Fibroblast of mammary gland (primary cell): ENCODE measurements around the gene RAB3IL1.
A peak's percentile ranks its signal among the peaks of the same experiment; 100 is the strongest.

Source experiments
- DNase-seq: peaks from one replicate; pipeline ENCODE4 v3.0.0-alpha.2; 2010; ENCODE audit warnings: low read depth
- H3K4me3 ChIP-seq: 2 replicates; pipeline ENCODE4 v1.5.1; 2011; ENCODE audit warnings: low read depth, mild to moderate bottlenecking, low read length, moderate library complexity; ENCODE audit not compliant: control insufficient read depth
- TF ChIP-seq, protein P1 (sequence below): conservative IDR thresholded peaks from 2 replicates; pipeline ENCODE4 v1.5.1; 2011; ENCODE audit warnings: low read depth, low read length, inconsistent platforms; ENCODE audit not compliant: control insufficient read depth, insufficient read depth

Gene RAB3IL1

DNA sequence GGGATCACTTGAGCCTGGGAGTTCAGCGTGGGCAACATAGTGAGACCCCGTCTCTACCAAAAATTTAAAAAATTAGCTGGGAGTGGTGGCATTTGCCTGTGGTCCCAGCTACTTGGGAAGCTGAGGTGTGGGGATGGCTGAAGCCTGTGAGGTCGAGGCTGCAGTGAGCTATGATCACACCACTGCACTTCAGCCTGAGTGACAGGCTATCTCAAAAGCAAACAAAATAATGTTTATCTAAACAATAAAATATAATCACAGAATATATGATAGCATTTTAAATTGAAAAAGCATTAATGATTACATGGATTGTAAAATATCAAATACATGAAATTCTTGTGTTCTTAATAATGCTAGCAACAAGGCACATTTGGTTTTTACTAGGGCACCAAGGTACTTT, 35.5 kb upstream of the RAB3IL1 start:
- H3K4me3 ChIP-seq, result no peak overlapping the region
- TF ChIP-seq, protein P1, sequence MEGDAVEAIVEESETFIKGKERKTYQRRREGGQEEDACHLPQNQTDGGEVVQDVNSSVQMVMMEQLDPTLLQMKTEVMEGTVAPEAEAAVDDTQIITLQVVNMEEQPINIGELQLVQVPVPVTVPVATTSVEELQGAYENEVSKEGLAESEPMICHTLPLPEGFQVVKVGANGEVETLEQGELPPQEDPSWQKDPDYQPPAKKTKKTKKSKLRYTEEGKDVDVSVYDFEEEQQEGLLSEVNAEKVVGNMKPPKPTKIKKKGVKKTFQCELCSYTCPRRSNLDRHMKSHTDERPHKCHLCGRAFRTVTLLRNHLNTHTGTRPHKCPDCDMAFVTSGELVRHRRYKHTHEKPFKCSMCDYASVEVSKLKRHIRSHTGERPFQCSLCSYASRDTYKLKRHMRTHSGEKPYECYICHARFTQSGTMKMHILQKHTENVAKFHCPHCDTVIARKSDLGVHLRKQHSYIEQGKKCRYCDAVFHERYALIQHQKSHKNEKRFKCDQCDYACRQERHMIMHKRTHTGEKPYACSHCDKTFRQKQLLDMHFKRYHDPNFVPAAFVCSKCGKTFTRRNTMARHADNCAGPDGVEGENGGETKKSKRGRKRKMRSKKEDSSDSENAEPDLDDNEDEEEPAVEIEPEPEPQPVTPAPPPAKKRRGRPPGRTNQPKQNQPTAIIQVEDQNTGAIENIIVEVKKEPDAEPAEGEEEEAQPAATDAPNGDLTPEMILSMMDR, result no peak
- no peak for DNase-seq

DNA sequence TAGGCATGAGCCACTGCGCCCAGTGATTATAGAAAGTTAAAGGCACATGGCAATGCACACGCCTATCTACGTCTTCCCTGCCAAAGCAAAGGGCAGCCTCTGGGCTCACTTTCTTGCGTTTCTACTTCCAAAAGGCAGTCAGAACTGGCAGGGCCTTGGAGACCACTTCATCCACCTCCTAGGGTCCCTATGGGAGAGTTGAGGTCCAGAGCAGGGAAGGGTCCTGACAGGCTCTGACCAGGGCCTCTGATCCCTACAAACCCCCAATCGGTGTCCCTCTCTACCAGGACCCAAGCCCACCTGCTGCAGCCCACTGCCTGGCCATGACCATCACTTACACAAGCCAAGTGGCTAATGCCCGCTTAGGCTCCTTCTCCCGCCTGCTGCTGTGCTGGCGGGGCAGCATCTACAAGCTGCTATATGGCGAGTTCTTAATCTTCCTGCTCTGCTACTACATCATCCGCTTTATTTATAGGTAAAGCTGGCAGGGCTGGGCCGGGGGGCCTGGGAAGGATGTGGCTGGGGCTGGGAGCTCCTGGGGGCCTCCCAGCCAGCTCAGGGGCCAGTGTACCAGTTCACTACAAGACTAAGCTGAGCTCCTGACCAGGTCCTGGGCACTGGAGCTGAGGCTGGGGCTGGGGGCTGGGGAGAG, 34.2 kb upstream of the RAB3IL1 start:
- H3K4me3 ChIP-seq, result no peak overlapping the region
- no peak for DNase-seq
- TF ChIP-seq, protein P1, result no peak

DNA sequence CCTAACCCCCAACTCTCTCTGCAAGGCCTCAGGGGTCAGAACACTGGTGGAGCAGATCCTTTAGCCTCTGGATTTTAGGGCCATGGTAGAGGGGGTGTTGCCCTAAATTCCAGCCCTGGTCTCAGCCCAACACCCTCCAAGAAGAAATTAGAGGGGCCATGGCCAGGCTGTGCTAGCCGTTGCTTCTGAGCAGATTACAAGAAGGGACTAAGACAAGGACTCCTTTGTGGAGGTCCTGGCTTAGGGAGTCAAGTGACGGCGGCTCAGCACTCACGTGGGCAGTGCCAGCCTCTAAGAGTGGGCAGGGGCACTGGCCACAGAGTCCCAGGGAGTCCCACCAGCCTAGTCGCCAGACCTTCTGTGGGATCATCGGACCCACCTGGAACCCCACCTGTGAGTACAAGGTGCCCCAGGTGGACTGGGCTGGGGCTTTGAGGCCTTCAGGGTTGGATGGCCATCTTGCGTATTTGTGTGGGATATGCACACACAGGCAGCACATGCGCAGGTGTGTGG, 32.7 kb upstream of the RAB3IL1 start, which contains the start of gene BEST1:
Gene BEST1, plus strand, starts transcription at position 317 of the 513 bp plus-strand sequence. CDS start 1,456 bp downstream, outside the sequence.
- no peak within 1 kb of the TSS for H3K4me3 ChIP-seq
- TF ChIP-seq, protein P1, result no peak
- DNase-seq, result no peak

DNA sequence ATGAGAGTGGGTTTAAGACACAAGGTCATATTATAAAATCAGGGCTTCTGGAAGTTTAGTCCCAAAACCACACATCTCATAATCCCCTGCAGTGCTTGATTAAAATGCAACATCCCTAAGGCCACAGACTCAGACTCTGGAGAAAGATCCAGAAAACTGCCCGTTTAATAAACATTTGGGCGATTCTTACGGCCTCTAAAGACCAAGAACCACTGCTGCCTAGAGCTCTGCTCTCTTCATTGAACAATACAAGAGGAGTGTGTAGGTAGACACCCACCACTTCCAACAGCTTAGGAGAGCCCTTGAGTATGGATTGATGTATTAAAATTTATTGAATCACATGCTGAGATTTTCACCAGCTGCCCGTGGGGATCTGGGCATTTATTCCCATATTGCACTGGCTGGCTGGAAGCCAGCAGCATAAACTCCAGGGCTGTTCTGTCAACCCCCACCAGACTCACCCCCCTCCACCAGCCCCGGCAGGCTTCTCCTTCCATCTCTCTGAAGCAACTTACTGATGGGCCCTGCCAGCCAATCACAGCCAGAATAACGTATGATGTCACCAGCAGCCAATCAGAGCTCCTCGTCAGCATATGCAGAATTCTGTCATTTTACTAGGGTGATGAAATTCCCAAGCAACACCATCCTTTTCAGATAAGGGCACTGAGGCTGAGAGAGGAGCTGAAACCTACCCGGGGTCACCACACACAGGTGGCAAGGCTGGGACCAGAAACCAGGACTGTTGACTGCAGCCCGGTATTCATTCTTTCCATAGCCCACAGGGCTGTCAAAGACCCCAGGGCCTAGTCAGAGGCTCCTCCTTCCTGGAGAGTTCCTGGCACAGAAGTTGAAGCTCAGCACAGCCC, 32.0 kb upstream of the RAB3IL1 start:
- TF ChIP-seq, protein P1, result no peak
- H3K4me3 ChIP-seq, result no peak overlapping the region
- DNase-seq, result peak; percentile 91

DNA sequence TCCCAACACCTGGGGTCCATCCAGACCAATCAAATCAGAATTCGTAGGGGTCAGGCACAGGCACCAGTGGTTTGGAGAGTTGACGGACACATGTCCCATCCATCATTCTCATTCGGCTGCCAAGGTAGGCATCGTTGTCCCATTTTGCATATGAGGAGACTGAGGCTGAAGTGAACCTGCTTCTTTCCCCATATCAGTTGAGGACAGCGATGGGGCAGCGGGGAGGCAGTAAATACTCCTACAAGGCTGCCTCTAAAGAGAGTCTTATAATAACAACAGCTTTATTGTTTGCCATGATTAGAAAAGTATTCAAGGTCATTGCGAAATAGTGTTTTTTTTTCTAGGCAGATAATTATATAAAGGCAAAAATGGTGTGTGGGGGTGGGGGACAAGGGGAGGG, 31.1 kb upstream of the RAB3IL1 start:
- no peak overlapping the region for H3K4me3 ChIP-seq
- DNase-seq, result no peak
- TF ChIP-seq, protein P1, result no peak

DNA sequence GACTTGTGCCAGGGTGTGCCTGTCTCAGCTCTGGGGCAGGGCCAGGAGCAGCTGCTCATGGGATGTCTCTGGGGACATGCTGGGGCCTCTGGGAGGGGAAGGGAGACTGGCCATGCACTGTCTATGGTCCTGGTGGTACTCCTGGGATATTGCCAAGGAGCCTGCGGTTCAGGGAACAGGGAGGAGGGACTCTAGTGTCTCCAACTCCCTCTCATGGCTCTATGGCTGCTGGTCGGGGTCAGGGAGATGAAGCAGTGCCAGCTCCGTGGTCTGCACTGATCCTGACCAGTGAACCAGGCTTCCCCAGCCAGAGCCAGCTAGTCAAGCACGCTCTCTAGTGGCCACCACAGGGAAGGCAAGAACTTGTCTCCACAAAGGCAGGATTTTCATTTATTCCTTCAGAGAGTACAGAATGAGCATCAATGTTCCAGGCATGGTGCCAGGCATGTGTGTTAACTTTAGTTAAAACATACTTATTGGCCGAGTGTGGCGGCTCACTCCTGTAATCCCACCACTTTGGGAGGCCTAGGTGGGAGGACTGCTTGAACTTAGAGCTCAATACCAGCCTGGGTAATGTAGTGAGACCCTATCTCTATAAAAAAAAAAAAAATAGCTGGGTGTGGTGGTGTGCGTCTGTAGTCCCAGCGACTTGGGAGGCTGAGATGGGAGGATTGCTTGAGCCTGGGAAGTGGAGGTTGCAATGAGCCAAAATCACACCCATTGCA, 30.3 kb upstream of the RAB3IL1 start:
- no peak overlapping the region for H3K4me3 ChIP-seq
- TF ChIP-seq, protein P1, result peak; percentile 100
- DNase-seq, result peak; percentile 94
